Caco-2 (cell line): Measurements from ENCODE around the gene RBFOX1. TPM values are rescaled to one million over a fixed set of nuclear protein-coding genes. Genes with fewer than 3 reads are reported as not detected.

Experiments
- BruUV-seq: library from RNA; stranded (reverse); fragments of 400-500 nt; replicated peaks from 2 replicates; lab custom pipeline; 2021; lab: Mats Ljungman, UMichigan
- CTCF ChIA-PET: fragments of 300-600 bp; sonication (Branson Sonifier 250); formaldehyde crosslinking; loops from one replicate; lab custom pipeline; 2022; ENCODE audit warnings: antibody characterized with exemption; lab: Charles Lee
- POLR2A ChIA-PET: fragments of 300-600 bp; sonication (Branson Sonifier 250); formaldehyde crosslinking; loops from one replicate; lab custom pipeline; 2022; ENCODE audit warnings: antibody characterized with exemption; lab: Charles Lee
- DNase-seq, 2 experiments: peaks; one replicate each; pipeline versions ENCODE4 v3.0.0 to v3.0.0-alpha.2; 2020 to 2022
- H3K27me3 ChIP-seq: replicated peaks from 2 replicates; pipeline ENCODE4 v1.6.0; 2011; ENCODE audit warnings: low read length; ENCODE audit not compliant: control insufficient read depth, insufficient read depth
- H3K36me3 ChIP-seq: 2 replicates; pipeline ENCODE4 v1.5.1; 2011; ENCODE audit warnings: low read length; ENCODE audit not compliant: control insufficient read depth, insufficient read depth
- H3K4me1 ChIP-seq: fragments of 250-450 bp; sonication (Bioruptor Pico); 2 replicates; pipeline ENCODE4 v1.5.1; 2020; ENCODE audit warnings: mild to moderate bottlenecking
- H3K4me3 ChIP-seq: 2 replicates; pipeline ENCODE4 v1.5.1; 2011; ENCODE audit warnings: low read depth, mild to moderate bottlenecking, control low read depth, low read length
- H3K9me3 ChIP-seq: fragments of 250-450 bp; sonication (Bioruptor Pico); 2 replicates; pipeline ENCODE4 v1.5.1; 2020; ENCODE audit warnings: mild to moderate bottlenecking, moderate library complexity
- H3K27ac Mint-ChIP-seq: one replicate; pipeline ENCODE4 v1.8.0; 2022; ENCODE audit warnings: mixed read lengths; ENCODE audit not compliant: unreplicated experiment
- H3K27me3 Mint-ChIP-seq: one replicate; pipeline ENCODE4 v1.8.0; 2022; ENCODE audit warnings: mixed read lengths; ENCODE audit not compliant: insufficient read depth, unreplicated experiment
- H3K36me3 Mint-ChIP-seq: one replicate; pipeline ENCODE4 v1.8.0; 2022; ENCODE audit warnings: mild to moderate bottlenecking, mixed read lengths; ENCODE audit not compliant: insufficient read depth, unreplicated experiment
- H3K4me1 Mint-ChIP-seq: one replicate; pipeline ENCODE4 v1.8.0; 2022; ENCODE audit warnings: low read depth, mixed read lengths; ENCODE audit not compliant: unreplicated experiment
- H3K4me3 Mint-ChIP-seq: one replicate; pipeline ENCODE4 v1.8.0; 2022; ENCODE audit warnings: mild to moderate bottlenecking, moderate library complexity, mixed read lengths; ENCODE audit not compliant: unreplicated experiment
- H3K9me3 Mint-ChIP-seq: one replicate; pipeline ENCODE4 v1.8.0; 2022; ENCODE audit warnings: mixed read lengths; ENCODE audit not compliant: unreplicated experiment
- intact Hi-C: fragments of 100-400 bp; cut with micrococcal nuclease; formaldehyde crosslinking; loops from one replicate; pipeline ENCODE4 v1.10.0; 2022; ENCODE audit not compliant: unreplicated experiment
- total RNA-seq: library from RNA; stranded (reverse); gene quantifications from 2 replicates; pipeline ENCODE4 v1.2.3, GENCODE V29; 2022
- TF ChIP-seq, protein P1 (sequence below), 2 experiments: fragments of 200-600 bp in 1 of 2; IDR thresholded peaks; 1 replicate in 1 of 2; 2 replicates in 1 of 2; pipeline versions ENCODE4 v1.5.1 to v1.8.0; 2011 to 2022; ENCODE audit warnings: antibody characterized with exemption in 1 of 2, control low read depth in 1 of 2, inconsistent platforms in 1 of 2, low read depth in 1 of 2, low read length in 1 of 2, mild to moderate bottlenecking in 1 of 2, moderate library complexity in 1 of 2; ENCODE audit not compliant: insufficient read depth in 1 of 2, severe bottlenecking in 1 of 2, unreplicated experiment in 1 of 2

The RBFOX1 gene
- total RNA-seq, 1 experiment from 2014 or later, result 0.91 TPM

DNA sequence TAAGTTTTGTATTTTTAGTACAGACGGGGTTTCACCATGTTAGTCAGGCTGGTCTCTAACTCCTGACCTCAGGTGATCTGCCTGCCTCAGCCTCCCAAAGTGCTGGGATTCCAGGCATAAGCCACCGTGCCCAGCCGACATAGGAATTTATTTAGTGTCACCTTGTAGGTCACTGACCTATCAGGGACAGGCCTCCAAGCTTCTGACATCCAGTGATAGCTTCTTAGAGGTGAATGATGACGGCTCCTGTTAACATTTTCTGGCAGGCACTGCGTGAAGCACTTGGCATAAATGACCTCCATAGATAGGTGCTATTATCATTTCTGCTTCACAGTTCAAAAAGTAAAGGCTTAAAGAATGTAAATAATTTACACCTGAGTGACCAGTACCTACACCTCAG, 71.6 kb downstream of the RBFOX1 start:
- Mint-ChIP-seq H3K27me3 (peaks cover 12% of the 10 kb centered on the region), H3K27ac (no peak overlapping the region), H3K36me3 (no peaks in the 10 kb centered on the region), H3K4me3 (no peak overlapping the region), H3K4me1 (no peaks in the 10 kb centered on the region), H3K9me3 (no peaks in the 10 kb centered on the region)
- no peak for DNase-seq
- Histone ChIP-seq H3K4me1 (no peaks in the 10 kb centered on the region), H3K4me3 (no peak overlapping the region), H3K36me3 (no peaks in the 10 kb centered on the region), H3K27me3 (no peaks in the 10 kb centered on the region), H3K9me3 (no peaks in the 10 kb centered on the region)
- intact Hi-C loops, result no loop called here
- no TSS peak for BruUV-seq
- TF ChIP-seq, protein P1, sequence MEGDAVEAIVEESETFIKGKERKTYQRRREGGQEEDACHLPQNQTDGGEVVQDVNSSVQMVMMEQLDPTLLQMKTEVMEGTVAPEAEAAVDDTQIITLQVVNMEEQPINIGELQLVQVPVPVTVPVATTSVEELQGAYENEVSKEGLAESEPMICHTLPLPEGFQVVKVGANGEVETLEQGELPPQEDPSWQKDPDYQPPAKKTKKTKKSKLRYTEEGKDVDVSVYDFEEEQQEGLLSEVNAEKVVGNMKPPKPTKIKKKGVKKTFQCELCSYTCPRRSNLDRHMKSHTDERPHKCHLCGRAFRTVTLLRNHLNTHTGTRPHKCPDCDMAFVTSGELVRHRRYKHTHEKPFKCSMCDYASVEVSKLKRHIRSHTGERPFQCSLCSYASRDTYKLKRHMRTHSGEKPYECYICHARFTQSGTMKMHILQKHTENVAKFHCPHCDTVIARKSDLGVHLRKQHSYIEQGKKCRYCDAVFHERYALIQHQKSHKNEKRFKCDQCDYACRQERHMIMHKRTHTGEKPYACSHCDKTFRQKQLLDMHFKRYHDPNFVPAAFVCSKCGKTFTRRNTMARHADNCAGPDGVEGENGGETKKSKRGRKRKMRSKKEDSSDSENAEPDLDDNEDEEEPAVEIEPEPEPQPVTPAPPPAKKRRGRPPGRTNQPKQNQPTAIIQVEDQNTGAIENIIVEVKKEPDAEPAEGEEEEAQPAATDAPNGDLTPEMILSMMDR (IDR thresholded peaks at IDR 0.05; ENCODE audit: insufficient read depth in 1 of 2, low read depth in 1 of 2, low read length in 1 of 2, severe bottlenecking in 1 of 2, unreplicated experiment in 1 of 2), result no peak
- CTCF ChIA-PET, result no interaction called here
- POLR2A ChIA-PET, result no interaction called here

DNA sequence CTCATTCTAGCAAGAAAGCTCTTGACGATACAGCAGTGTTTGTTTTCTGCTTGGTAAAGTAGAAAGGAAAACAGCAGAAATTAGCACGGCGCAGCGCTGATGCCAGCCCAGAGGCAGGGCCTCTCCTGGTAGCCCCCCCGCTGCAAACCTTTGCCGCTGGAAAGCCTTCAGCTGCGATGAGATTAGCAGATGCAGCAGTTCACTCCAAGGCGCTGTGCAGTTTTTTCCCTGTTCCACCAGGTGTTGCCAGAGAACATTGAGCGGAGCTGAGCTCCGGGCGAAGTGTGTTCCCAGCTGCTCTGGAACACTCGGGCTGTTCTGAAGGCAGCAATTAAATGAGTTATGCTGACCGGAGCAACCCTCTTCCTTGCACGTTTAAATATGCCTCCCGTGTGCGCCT, 72.5 kb downstream of the RBFOX1 start:
- Mint-ChIP-seq H3K27me3 (peaks cover 12% of the 10 kb centered on the region), H3K9me3 (no peaks in the 10 kb centered on the region), H3K4me1 (no peaks in the 10 kb centered on the region), H3K4me3 (no peak overlapping the region), H3K36me3 (no peaks in the 10 kb centered on the region), H3K27ac (no peak overlapping the region)
- POLR2A ChIA-PET, result no interaction called here
- Histone ChIP-seq H3K36me3 (no peaks in the 10 kb centered on the region), H3K4me1 (no peaks in the 10 kb centered on the region), H3K9me3 (no peaks in the 10 kb centered on the region), H3K27me3 (no peaks in the 10 kb centered on the region), H3K4me3 (no peak overlapping the region)
- peak; percentile 49 to 50 for DNase-seq
- intact Hi-C loops, result loop anchor here (1.0 kb wide), 1 partner anchor 768 kb away; no protein-coding TSS in a partner anchor
- CTCF ChIA-PET, result interaction anchor here (0.6 to 0.8 kb wide), 2 partner anchors 373 to 379 kb away, joined by 3 read pairs; no protein-coding TSS in a partner anchor
- TF ChIP-seq, protein P1 (IDR thresholded peaks at IDR 0.05; ENCODE audit: insufficient read depth in 1 of 2, low read depth in 1 of 2, low read length in 1 of 2, severe bottlenecking in 1 of 2, unreplicated experiment in 1 of 2), result peak; percentile 26 to 59
- no TSS peak for BruUV-seq

DNA sequence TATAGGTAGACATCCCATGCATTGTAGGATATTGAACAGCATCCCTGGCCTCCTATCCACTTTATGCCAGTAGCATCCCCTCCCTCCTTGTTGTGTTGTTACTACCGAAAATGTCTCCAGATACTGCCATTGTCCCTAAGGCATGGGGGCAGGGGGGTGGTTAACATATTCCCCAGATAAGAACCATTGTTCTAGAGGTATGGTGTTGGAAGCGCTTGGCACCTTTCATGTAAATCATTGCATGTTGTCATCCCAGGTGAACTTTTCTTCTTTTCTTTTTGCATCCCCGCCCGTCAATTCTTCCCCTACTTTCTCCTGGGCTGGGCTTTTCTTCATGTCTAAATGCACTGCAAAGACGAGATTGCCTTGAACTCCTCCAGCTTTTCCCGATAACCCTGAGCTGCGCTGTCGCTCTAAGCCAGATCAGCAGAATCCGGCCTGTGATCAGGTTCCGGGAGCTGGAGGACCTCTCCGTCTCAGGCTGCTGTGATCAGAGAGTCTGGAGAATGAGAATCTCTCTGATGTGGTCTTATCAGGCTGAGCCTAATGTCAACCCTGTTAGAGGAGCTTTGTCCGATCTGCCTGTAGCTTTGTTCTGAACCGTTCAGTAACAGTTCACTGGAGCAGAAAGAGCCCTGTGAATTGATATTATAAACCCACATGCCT, 76.2 kb downstream of the RBFOX1 start:
- no peaks in the 10 kb centered on the region for H3K36me3 Mint-ChIP-seq
- no peaks in the 10 kb centered on the region for H3K9me3 Mint-ChIP-seq
- Histone ChIP-seq H3K9me3 (no peaks in the 10 kb centered on the region), H3K4me3 (no peak overlapping the region), H3K4me1 (no peaks in the 10 kb centered on the region), H3K27me3 (no peaks in the 10 kb centered on the region), H3K36me3 (no peaks in the 10 kb centered on the region)
- CTCF ChIA-PET, result no interaction called here
- H3K4me3 Mint-ChIP-seq, result no peak overlapping the region
- H3K27ac Mint-ChIP-seq, result no peak overlapping the region
- peaks cover 8% of the 10 kb centered on the region for H3K27me3 Mint-ChIP-seq
- intact Hi-C loops, result no loop called here
- TF ChIP-seq, protein P1 (IDR thresholded peaks at IDR 0.05; ENCODE audit: insufficient read depth in 1 of 2, low read depth in 1 of 2, low read length in 1 of 2, severe bottlenecking in 1 of 2, unreplicated experiment in 1 of 2), result no peak
- POLR2A ChIA-PET, result no interaction called here
- no peak for DNase-seq
- no TSS peak for BruUV-seq
- no peaks in the 10 kb centered on the region for H3K4me1 Mint-ChIP-seq
